HG03565 (cell line): ENCODE data around the gene ELF2.
A peak's percentile ranks its signal among the peaks of the same experiment; 100 is the strongest.
"Not testable (repeated sequence)": the region's sequence is repeated elsewhere in the genome, so short reads cannot be mapped to it uniquely, and the experiment has no call there.

Experiments
- ATAC-seq: cut with Tn5 transposase; IDR thresholded peaks from one replicate; pipeline ENCODE4 v1.9.1; 2021; ENCODE audit warnings: mild to moderate bottlenecking, moderate library complexity; ENCODE audit not compliant: unreplicated experiment

Gene ELF2

DNA sequence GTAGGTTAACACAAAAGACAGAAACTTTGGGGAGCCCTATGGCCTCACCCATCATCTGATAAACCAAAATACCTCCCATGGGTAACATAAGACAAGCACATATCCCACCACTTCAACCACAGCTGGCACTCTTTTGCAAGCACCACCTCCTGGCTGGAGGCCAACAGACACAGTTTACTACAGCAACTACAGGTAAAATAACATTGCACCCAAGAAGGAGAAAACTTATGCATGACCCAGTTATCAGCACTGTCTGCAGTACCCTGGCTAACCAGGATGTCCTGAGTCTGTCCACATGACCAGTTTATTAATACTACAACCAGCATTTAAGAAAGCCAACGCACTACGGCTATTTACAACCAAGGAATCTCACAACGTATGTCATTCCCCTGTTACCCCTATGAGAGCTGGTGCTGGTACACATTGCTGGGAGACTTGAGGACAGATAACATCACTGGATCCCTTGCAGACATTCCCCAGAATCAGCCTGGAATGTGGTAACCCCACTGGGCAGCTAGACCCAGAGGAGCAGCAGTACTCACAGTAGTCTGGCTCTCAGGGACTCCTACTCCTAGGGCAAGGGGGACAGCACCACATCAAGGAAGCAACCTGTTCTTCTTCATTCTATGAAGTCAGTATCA, 32.0 kb downstream of the ELF2 start:
- no peak for ATAC-seq

DNA sequence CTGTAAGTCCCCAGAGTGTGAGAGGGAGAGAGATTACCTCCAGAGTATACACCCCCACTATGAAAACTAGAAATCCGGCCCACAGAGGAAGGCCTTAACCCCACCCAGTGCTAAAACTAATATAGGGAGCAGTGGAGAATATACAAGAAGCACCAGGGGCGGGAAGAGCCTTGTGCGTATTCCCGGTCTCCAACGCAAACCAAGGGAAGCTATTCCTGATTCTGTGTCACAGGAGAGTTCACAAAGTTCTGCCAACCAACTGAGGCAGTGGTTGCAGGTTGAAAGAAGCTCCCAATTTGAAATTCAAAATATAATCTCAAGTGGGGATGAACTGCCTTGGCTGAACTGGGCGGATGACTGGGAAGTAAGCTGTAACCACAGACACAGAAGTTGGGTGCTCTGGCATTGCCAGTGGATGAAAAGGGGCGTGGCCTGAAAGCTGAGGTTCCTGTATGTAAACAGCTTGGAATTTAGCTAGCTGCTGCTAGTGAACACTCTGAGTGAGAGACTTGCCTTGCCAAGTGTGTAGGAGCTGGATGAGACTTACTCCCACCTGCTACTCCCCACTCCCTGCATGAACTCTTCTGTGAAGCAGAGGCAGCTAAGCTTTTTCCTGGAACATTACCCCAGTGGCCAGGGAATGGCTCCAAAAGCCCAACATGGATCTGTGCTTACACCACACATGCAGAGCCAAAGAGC, 32.7 kb downstream of the ELF2 start:
- no peak for ATAC-seq

DNA sequence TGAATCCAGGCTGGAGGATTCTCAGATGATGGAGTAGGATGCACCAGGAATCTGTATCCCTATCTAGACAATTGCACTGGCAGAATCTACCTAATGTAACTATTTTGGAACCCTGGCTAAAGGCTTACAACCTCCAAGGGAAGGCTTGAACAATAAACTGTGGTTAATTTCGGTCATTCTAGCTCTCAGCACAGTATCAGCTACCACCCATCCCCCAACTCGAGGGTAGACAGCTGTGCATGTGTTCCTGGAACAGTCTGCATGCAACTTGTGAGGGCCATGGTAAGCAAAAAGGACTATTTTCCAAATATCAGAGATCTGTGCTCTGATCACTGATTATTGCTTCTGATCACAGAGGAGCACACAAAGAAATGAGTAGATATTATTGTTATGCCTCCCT, 34.0 kb downstream of the ELF2 start:
- no peak for ATAC-seq

DNA sequence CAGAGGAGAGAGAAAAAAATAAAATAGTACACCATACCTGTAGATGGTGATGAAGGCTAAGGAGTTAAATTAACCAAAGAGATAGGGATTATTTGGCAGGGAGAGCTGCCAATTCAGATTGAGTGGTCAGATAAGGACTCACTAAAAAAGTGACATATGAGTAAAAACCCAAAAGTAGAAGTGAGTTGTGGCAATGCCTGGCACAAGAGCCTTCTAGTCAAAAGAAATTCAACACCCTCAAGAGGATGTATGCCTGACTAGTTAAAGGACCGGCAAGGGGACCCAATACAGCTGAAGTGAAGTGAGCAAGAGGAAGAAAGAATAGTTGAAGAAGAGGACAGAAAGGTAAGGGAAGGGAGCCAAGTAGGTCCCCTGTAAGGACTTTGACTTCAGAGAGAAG, 34.9 kb downstream of the ELF2 start:
- peak; percentile 84 for ATAC-seq

DNA sequence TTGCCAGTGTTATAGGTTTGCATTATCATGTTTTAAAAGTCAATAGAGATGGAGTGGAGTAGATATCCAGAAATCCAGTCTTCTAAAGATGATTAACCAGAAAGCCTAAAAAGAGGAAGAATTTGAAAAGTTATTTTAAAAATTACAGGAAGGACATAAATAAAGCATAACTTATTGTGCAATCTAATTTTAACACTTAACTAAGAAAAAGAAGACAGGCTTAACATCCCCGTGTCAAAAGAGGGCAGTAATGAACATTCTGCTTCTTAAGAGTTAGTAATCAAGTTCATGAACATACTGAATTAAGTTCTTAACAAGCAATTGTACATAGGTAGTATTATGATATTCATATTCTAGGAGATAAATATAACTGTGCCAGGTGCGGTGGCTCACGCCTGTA, 39.3 kb downstream of the ELF2 start:
- no peak for ATAC-seq

DNA sequence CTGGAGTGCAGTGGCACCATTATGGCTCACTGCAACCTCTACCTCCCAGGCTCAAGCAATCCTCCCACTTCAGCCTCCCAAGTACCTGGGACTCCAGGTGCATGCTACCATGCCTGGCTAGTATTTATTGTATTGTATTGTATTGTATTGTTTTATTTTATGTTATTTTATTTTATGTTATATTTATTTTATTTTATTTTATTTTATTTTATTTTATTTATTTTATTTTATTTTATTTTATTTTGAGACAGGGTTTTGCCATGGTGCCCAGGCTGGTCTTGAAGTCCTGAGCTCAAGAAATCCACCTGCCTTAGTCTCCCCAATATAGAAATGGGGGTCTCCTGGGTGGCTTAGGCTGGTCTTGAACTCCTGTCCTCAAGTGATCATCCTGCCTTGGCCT, 42.6 kb downstream of the ELF2 start:
- ATAC-seq, result no peak

DNA sequence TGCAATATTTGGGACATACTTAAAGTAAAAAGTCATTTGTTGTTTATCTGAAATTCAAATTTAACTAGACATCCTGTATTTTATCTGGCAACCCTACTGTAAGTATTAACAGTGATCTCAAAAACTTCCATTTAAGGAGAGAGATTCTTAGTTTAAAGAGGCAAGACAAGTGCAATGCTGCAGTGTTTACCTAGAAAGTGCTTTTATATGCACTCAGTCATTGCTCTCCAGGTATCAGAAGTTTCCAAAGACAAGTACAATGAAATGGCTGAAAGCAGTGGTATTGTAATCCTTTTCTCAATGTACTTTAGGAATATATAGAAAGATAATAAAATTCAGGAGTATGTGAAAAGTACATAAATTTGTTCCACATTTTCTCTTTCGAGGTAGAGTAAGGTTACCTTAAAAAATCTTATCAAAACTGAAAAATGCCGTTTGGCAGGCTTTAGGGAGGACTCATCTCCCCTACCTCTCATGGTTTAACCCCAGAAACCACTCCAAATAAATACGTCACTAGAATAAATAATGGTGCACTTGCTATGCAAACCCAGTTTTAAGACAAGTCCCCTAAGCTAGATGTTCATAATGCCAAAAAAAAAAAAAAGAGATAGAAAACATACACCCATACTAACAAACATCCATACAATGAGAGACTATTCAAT, 45.7 kb downstream of the ELF2 start:
- ATAC-seq, result no peak

DNA sequence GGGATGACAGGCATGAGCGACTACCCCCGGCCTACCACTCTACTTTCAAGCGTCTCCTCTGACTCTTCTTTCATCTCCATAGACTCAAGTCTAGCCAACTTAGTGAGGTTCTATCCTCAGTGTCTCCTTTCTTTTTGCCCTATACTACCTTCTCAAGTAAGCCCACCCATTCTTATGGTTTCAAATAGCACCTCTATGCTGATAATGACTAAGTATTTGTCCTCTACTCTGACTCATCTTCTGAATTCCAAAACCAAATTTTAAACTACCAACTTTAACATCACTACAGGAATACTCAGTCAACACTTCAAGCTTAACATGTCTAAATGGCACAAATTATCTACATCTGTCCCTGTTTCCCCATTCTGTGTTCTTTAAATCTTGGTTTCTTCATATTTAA, 47.8 kb downstream of the ELF2 start:
- no peak for ATAC-seq

DNA sequence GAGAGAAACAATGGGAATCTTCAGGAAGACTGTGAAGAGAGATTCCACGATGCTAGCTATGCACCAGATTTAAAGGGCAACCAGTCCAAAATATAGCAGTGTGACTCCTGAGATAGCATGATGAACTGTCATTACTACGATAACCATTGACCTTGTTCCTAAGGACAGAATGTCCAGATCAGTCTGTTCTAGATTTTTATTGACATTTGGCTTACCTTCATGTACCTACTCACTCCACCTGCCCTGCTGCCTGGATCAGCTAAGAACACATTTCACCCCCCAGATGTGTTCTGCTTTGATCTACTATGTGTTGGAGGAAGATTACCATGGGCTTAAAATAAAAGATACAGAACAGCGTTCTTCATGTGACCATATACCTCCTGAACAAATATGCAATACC, 50.1 kb downstream of the ELF2 start:
- ATAC-seq, result no peak

DNA sequence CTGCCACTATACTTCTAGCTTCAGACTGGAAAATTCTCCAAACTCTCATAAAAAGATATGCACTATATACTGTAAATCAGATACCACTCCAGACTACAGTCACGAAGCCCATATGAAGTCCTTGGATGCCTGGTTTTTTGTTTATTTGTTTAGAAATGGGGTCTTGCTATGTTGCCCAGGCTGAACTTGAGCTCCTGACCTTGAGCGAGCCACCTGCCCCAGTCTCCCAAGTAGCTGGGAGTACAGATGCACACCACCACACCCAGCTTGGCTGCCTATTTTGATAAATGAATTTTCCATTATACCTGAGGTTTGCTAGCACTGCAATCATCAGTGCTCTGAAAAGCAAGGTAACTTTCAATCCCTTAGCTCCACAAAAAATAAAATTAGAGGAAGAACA, 53.1 kb downstream of the ELF2 start:
- ATAC-seq, result no peak

DNA sequence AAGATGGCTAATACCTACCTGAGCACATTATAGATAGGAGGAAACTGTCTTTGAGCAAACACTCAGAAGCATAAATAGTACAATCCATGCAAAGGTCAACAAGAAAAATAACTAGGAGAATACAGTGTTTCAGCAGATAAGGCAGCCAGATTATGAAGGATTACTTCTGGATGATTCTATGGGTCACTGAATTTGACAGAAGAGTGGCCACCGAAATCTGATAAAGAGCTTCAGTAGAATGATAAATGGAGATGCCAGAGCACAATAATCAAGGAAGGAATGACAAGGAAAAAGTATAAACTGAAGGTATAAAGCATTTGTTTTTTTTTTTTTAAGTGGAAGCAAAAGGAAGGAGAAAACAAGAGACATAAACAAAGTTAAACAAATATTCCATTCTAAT, 58.7 kb downstream of the ELF2 start:
- no peak for ATAC-seq

DNA sequence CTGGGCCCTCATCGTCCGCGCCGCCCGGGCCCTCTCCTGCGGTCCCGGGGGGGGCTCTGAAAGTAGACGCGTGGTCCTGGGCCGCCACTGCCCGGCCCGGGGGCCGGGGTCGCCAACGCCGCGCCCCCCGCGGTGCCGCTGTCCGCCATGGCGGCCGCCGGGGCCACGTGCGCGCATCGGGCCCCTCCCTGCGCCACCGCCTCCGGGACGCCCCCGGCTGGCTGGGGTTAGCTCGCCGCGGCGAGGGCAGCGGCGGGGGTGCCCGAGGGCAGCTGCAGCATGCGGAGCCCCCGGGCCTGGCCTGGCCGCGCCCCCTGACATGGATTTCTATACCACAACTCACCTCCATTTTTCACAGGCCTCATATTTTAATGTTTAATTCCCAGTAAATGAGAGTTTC, 61.8 kb downstream of the ELF2 start:
- ATAC-seq, result no peak

DNA sequence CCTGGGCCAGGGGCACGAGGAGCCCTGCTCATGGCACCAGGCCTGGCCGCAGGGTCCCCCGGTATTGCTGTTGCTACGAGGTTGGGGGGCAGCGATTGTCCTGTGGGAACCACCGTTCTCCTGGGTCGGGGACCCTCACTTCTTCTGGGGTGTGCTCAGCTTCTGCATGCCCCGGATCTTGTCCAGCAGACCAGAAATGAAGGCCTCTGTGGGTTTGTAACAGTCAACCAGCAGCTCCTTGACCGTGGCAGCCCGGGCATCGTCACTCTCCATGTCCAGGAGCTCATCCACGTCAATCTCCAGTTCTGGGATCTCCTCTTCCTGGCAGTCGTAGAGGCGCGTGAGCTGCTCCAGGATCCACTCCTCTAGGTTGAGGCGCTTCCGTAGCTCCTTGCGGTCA, 62.2 kb downstream of the ELF2 start:
- not testable (repeated sequence) for ATAC-seq

DNA sequence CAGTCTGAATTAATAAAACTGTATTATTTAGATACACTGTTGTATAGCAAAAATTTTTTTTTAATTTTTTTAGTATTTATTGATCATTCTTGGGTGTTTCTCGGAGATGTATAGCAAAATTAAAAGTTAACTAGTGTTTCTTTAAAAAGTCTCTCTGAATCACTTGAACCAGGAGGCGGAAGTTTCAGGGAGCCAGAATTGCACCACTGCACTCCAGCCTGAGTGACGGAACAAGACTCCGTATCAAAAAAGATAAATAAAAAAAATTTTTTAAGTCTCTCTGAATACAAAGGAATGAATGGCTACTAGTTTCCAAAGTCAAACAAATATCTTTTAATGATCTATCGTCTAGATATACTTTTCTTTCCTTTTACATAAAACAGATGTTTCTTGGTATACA, 64.4 kb downstream of the ELF2 start:
- ATAC-seq, result no peak

DNA sequence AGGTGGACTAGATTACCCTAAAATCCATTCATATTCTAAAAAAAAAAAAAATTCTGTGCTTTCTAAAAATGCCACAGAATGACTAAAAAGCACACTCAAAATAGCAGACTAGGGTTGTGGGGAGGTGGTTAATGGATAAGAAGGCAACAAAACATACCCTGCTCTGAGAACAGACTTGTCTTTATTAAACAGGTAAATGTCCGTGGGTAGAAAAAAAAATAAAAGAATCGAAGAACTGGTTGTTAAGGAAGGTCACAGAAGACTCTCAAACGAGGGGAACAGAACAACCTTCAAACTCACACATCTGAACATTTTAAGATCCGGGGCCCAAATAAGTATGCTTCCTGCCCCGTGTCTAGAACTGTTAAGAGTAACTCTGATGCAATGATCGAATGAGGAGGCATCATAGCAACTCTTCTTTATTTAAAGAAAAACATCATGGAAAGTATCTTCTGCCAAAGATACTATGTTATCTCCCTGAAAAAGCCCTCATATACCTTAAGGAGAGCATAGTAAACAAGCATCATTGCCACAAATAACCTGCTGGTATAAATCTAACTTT, 68.4 kb downstream of the ELF2 start:
- ATAC-seq, result no peak

DNA sequence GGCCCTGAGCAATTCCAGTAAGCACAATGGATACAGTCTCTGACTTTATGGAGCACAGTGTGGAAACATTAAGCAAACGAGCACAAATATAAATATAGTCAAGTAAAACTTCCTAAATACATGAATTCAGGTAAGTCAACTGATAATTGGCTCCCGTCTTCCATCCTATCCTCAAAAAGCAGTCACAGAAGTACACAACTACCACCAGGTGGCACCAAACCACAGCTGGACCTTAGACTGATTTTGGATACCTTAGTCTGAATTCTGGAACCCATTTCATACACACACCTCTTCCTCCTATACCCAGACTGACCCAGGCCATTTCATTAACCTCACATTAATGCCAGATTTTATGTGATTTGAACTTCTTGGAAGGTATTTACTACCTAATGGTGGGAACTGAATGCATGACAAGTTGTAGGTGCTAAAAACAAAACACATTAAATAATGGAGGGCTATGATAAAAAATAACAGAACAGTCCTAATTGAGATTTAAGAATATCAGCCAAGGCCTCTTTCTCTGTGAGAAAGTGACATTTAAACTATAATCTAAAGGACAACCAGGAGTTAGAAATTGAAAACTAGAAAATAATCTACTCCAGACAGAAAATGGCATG, 77.5 kb downstream of the ELF2 start:
- ATAC-seq, result peak; percentile 85

DNA sequence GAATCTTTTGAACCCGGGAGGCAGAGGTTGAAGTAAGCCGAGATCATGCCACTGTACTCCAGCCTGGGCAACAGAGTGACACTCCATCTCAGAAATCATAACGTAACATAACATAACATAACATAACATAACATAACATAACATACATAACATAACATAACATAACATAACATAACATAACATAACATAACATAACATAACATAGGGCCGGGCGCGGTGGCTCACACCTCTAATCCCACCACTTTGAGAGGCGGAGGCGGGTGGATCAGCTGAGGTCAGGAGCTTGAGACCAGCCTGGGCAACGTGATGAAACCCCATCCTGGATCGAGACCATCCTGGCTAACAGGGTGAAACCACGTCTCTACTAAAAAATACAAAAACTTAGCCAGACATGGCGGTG, 84.7 kb downstream of the ELF2 start:
- no peak for ATAC-seq

DNA sequence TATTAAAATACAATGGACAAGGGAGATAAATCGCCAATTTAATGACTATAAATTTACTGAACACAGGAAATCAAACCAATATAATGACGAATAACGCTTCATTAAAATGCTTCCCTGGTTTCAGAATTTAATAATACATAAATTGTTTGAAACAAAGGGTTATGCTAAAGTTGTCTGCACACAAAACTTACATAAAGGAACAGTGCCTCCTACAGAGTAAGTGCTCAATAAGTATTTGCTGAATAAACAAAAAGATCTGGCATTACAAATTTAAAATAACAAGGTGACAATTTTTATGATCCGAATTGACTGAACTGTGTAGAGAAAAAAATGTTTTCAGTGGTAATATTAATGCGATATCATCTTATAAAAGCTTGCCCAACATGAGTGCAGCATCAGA, 91.9 kb downstream of the ELF2 start:
- no peak for ATAC-seq

DNA sequence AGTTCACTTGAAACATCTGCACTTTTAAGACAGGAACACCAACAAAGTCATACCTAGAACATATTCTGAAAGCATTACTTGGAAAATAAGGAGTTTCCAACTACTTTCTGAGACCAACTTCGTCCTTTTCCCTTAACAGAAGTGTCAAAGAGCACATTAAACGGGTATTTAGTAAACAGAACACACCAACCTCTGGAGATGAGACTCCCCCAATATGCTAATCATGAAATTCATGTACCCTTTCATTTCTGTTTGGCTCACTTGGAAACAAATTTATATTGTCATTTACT, 92.3 kb downstream of the ELF2 start:
- no peak for ATAC-seq

DNA sequence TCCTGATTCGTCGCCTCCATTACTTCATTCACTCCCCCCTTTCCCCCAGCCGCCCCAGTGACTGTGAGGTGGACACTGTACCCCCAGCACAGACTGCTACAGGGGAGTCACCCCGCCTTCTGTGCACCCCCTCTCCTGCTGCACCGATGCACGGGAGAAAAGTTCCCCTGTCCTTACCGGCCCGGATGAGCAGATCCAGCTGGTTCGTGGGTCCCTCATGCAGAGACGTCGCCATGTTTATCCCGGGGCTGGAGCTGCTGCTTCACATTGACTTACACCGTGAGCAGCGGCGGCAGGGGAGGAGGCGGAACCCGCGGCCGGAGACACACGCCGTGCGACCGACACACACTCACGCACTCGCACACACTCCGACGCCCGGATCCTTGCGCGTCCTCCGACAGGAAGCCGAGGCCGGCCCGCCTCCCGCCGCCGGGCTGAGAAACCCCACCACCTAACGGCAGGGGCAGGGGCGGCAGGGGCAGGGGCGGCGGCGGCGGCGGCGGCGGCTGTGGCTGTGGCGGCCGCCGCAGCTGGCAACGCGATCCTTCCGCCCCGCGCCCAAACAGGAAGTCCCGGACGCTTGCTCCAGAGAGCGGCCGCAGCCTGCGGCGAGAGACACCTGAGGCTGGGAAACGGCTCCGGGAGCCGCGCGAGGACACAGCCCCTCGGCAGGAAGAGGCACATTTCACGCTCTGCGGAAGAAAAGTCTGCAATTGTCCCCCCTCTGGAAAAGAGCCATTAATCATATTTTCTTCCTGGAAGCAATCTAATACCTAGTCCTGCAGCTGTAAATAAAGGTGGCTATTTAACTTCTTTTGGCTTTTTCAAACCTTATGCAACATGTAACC, 92.8 kb downstream of the ELF2 start:
- ATAC-seq, result peak; percentile 38

DNA sequence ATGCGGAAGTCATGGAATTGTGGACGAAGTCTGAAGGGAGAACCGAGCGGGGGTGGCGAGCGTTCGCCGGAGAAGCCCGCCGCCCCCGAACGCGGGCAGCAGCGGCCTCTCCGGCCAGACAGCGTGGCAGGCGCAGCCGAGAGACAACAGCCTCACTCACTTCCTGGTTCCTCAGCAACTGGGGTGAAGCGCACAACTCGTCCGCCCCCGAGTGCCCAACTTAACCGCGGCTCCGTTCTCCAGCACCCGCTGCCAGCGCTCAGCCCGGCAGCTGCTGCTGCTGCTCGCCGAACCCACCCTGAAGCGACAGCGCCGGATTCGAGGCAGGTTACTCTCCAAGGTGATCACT, 93.4 kb downstream of the ELF2 start:
- peak; percentile 16 for ATAC-seq
